Mucosa of gallbladder (tissue), 1 donor: ENCODE results near the gene IL17RB. TPM values are rescaled to one million over a fixed set of nuclear protein-coding genes. Genes with fewer than 3 reads are reported as not detected.

ENCODE experiments used
- DNase-seq: peaks from one replicate; pipeline ENCODE4 v3.0.0-alpha.2; 2020; ENCODE audit warnings: low spot score
- total RNA-seq: library from RNA; stranded (reverse); gene quantifications from one replicate; pipeline ENCODE4 v1.2.1, GENCODE V29; 2021
- donor health status: DM: no; HTN: no; CAD: no.

Gene IL17RB, protein sequence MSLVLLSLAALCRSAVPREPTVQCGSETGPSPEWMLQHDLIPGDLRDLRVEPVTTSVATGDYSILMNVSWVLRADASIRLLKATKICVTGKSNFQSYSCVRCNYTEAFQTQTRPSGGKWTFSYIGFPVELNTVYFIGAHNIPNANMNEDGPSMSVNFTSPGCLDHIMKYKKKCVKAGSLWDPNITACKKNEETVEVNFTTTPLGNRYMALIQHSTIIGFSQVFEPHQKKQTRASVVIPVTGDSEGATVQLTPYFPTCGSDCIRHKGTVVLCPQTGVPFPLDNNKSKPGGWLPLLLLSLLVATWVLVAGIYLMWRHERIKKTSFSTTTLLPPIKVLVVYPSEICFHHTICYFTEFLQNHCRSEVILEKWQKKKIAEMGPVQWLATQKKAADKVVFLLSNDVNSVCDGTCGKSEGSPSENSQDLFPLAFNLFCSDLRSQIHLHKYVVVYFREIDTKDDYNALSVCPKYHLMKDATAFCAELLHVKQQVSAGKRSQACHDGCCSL
- 13.3 TPM for total RNA-seq

DNA sequence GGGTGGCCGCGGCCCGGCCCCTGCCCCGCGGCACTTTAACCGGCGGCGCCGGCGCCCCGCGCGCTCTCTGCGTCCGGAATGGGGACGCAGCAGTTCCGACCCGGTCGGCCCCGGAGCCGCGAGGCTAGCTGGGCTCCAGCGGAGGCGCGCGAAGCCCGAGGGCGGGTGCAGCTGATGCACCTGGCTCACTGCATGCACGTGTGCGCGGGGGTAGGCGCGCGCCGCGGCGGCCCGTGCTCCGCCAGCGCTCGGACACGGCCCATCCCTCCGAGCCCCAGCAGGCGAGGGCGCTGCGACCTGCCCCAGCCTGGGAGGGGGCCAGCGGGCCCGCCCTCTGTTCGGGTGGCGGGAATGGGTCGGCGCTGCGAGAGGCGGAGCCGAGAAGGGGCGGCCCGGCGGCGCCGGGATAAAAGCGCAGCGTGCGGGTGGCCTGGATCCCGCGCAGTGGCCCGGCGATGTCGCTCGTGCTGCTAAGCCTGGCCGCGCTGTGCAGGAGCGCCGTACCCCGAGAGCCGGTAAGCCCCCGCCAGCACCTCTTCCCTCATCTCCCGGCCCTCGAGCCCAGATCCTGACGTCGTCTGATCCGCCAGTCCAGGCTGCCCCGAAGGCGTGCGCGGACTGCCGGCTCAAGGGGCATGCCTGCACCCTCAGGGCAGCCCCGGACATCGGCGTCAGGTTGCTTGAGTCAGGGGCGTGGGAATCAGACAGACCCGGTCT lies at the start of gene IL17RB, which contains the start of gene CHDH:
IL17RB (plus strand) TSS at position 435 of the 717 bp plus-strand sequence; CDS start at position 456, 21 bp downstream.
CHDH (minus strand) TSS at position 286 of the 717 bp plus-strand sequence. CDS start 22,411 bp downstream, outside the sequence.
- DNase-seq = peak; percentile 74

DNA sequence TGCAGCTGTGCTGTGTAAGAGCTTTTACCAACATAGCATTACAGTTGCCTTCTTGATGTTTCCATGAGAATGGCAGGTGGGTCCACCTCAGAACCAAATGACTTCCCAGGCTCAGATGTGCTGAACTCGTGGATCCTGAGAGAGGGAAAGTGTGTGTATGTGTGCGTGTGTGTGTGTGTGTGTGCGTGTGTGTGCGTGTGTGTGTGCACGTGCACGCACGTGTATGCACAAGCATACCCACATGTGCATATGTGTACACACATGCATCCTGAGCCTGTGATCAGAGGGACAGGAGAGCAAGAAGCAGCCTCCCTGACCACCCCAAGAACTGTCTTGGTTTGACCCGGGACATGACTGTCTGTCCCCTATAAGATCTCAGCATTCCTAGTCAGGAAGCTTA lies 48.2 kb upstream of the IL17RB start:
- no peak for DNase-seq

- DNase-seq = no peak
These were observed 47.0 kb upstream of the IL17RB start for GRCh38 chr3:53799338-53799865.

GRCh38 chr3:53800041-53800906 lies 46.1 kb upstream of the IL17RB start:
- DNase-seq = no peak

DNA sequence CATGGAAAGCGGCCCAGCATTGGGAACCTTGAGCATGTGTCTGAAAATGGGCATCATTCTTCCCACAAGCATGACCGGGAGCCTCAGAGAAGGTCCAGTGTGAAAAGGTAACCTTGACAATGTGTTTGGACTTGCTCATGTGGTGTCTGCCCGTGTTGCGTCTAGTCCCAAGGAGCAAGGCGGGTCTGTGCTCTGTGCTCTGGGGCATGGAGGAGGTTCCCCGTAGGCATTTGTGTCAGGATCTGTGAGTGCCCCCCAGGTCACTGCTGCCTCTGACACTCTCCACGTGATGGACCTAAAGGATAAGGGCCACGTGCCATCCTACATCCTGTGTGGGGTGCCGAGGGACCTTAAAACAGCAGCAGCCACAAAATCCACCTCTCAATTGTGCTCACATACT lies 45.0 kb upstream of the IL17RB start:
- DNase-seq = no peak

- DNase-seq = no peak
These were observed 44.0 kb upstream of the IL17RB start for GRCh38 chr3:53802256-53802880.

DNA sequence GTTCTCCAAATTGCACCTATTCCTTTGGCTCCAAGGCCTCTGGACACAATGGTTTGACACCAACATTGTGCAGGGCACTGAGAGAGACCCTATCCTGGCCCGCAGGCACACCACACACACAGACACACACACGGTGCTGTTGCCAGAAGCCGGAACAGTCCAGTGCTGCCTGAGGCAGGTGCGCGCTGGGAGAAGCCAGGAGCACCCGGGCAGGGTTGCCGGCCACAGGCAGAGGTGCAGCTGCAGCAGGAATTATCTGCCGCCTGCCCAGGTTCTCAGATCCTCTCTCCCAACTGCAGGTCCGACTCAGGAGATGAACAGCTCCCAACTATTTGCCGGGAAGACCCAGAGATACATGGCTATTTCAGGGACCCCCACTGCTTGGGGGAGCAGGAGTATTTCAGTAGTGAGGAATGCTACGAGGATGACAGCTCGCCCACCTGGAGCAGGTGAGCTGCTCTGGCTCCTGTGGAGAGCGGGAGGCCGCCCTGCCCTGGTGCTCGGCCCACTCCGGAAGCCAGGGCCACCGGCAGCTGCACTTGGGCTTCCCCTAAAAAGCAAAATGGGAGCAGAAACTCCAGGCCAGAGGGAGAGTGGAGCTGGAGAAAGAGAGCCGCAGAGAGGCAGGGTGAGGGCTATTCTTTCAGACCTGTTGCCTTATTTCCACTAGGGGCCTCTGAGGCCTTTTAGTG lies 43.1 kb upstream of the IL17RB start:
- DNase-seq = no peak

DNA sequence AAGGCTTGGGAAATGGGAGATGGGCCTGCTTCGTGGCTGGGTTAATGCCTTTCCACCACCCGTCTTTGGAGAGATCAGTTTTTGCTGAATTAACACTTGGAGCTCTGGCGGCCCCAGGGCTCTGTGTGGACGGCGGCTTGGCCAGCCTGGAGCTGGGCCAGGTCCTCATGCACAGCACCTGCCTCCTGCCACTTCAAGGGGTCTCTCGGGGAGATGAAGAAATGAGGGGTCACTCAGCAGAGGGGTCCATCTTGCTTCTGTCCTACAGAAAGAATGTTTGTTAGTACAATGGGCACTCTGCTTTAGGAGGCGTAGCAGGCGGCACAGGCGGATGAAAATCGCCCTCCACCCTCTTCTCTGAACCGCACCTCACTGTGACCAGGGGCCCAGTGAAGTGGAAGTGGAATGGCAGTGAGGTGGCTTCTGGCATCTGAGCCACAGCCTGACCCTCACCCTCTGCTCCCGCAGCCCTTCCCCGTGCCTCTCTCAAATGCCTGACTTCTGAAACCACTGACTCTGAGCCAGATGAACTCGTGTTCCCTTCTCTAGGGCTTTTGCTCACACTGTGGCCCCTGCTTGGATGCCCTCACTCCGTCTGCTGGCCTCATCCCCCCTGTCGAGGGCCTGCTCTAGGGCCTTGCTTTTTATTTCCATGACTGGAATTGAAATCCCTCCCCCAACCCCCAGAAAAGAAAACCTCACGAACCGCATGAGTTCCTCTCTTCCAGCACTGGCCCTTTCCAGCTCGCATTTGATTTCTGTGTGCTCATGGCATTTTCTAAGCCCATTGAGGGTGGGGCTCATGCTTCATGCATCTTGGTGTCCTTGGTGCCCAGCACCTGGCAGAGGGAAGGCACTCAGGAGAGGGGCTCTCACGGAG lies 42.3 kb upstream of the IL17RB start:
- no peak for DNase-seq

- no peak for DNase-seq
These were observed 41.5 kb upstream of the IL17RB start for GRCh38 chr3:53804697-53805462.

- no peak for DNase-seq
These were observed 40.8 kb upstream of the IL17RB start for GRCh38 chr3:53805463-53806159.

DNA sequence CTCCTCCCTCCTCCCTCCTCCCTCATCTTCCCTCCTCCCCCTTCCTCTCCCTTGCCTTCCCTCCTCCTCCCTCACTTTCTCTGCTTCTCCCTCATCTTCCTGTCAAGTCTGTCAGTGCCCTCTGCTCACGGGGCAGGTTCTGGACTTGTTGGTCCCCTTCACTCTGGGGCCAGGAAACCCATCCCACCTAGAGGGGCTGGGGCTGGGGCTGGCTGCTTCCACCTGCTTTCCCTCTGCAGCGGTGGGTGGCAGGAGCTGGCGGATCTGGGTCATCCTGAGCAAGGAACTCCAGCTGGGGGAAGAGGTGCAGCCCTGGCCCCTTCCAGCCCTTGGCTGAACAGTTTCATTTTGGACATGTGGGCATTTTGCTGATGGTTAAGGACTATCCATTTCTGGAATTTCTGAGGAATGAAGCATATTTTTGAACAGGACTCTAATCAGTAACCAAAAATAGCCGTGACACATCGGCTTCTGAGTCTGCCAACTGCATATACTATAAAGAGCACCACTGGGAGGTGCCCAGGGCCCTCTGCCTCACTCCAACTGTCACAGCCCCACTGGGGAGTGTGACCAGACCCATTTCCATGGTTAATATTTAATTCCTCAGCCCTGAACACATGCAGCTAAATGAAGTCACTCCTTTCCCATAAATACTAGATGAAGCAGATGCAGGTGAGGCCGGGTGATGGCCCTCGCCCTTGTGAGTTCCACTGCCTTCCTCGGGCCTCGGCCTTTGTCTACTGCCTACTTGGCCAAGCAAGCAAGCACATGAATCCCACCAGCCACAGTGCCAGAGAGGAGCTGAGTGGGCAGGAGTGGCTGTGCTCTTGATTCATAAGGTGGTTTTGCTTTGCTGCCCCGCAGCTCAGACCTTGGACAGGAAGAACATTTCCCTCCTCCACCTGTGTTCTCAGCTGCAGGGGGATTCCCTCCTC lies 39.9 kb upstream of the IL17RB start:
- DNase-seq = peak; percentile 25

GRCh38 chr3:53807117-53807810 lies 39.1 kb upstream of the IL17RB start:
- DNase-seq = no peak

GRCh38 chr3:53808496-53808895 lies 37.9 kb upstream of the IL17RB start:
- no peak for DNase-seq

- DNase-seq = no peak
These were observed 37.1 kb upstream of the IL17RB start for GRCh38 chr3:53809267-53809666.

DNA sequence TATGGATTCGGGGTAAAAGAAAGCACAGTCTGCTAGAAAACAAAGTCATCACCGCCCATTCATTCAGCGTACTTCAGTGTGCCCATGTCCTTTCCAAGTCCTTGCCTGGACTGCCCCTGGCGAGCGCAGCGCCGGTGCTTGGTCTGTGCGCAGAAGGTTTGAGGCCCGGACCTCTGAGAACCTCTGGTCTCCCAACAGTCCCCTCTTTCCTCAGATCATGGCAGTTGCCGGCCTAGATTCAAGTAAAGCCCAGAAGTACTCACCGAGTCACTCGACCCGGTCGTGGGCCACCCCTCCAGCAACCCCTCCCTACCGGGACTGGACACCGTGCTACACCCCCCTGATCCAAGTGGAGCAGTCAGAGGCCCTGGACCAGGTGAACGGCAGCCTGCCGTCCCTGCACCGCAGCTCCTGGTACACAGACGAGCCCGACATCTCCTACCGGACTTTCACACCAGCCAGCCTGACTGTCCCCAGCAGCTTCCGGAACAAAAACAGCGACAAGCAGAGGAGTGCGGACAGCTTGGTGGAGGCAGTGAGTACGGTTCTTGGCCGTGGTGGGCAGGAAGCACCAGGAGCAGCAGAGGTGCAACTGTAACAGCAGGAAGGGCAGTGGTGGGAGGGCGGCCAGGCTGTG lies 36.5 kb upstream of the IL17RB start:
- no peak for DNase-seq
